ENCODE measurements around the gene TLE4.

GRCh38 chr9:79592726-79593493, 21.1 kb downstream of the TLE4 start:
- TF ChIP-seq CTCF (IDR thresholded peaks at IDR 0.05) (no peak), POLR2A (IDR thresholded peaks at IDR 0.05) (no peak)
